ENCODE measurements around the gene RBMS3. TPM values are rescaled to one million over a fixed set of nuclear protein-coding genes. Genes with fewer than 3 reads are reported as not detected.

The RBMS3 gene
- total and polyA plus RNA-seq, 9 donors, result 11.6 to 79.2 (median 63.1) TPM

- H3K27ac ChIP-seq, result no peak overlapping the region
- no peak overlapping the region for H3K4me3 ChIP-seq
- intact Hi-C loops (cut with DNase I), result loop anchor here in 1 of 4 donors (10.0 kb wide), 1 partner anchor 482 kb away; no protein-coding TSS in a partner anchor
Measured at GRCh38 chr3:29757054-29757777, 476.3 kb downstream of the RBMS3 start.

GRCh38 chr3:29758108-29758433 lies 477.2 kb downstream of the RBMS3 start:
- DNase-seq, result no peak
- no peak for TF ChIP-seq CTCF (IDR thresholded peaks at IDR 0.05)
- Histone ChIP-seq H3K27me3 (no peaks in the 10 kb centered on the region), H3K9me3 (no peaks in the 10 kb centered on the region), H3K4me3 (no peak overlapping the region), H3K27ac (no peak overlapping the region), H3K36me3 (no peaks in the 10 kb centered on the region), H3K4me1 (ENCODE audit: insufficient read depth) (peaks cover 2% of the 10 kb centered on the region)
- intact Hi-C loops (cut with DNase I), result loop anchor here in 1 of 4 donors (10.0 kb wide), 1 partner anchor 483 kb away; no protein-coding TSS in a partner anchor

More at GRCh38 chr3:29757054-29757777, 476.3 kb downstream of the RBMS3 start:
- DNase-seq, result no peak
- H3K9me3 ChIP-seq, result no peaks in the 10 kb centered on the region
- no peaks in the 10 kb centered on the region for H3K27me3 ChIP-seq
- H3K4me1 ChIP-seq (ENCODE audit: insufficient read depth), result peaks cover 2% of the 10 kb centered on the region
- no peak for TF ChIP-seq POLR2A (IDR thresholded peaks at IDR 0.05)
- no peak for TF ChIP-seq CTCF (IDR thresholded peaks at IDR 0.05)
- no peak for TF ChIP-seq EP300 (IDR thresholded peaks at IDR 0.05)
- 77 to 85% (median 80%) methylated on average over 1 of the region's 1 CpG for WGBS, 3 donors
- no peaks in the 10 kb centered on the region for H3K36me3 ChIP-seq

- no peaks in the 10 kb centered on the region for H3K27me3 ChIP-seq
- peaks cover 2% of the 10 kb centered on the region for H3K4me1 ChIP-seq (ENCODE audit: insufficient read depth)
- no peak for DNase-seq
- intact Hi-C loops (cut with DNase I), result loop anchor here in 1 of 4 donors (10.0 kb wide), 1 partner anchor 484 kb away; no protein-coding TSS in a partner anchor
- TF ChIP-seq EP300 (IDR thresholded peaks at IDR 0.05) (peak; percentile 79), CTCF (IDR thresholded peaks at IDR 0.05) (no peak), POLR2A (IDR thresholded peaks at IDR 0.05) (no peak)
- H3K36me3 ChIP-seq, result no peaks in the 10 kb centered on the region
- H3K27ac ChIP-seq, result no peak overlapping the region
- H3K4me3 ChIP-seq, result no peak overlapping the region
- no peaks in the 10 kb centered on the region for H3K9me3 ChIP-seq
- WGBS, 3 donors, result 32 to 47% (median 37%) methylated on average over 7 of the region's 7 CpGs
Measured at GRCh38 chr3:29758434-29759322, 477.8 kb downstream of the RBMS3 start.

GRCh38 chr3:29759411-29760225 lies 478.7 kb downstream of the RBMS3 start:
- 86 to 92% (median 90%) methylated on average over 9 of the region's 9 CpGs for WGBS, 3 donors
- H3K27ac ChIP-seq, result no peak overlapping the region
- H3K27me3 ChIP-seq, result no peaks in the 10 kb centered on the region
- intact Hi-C loops (cut with DNase I), result loop anchor here in 3 of 4 donors (10.0 kb wide), 3 partner anchors 475 to 845 kb away; partner anchors contain the start of gene RBMS3 (in 1 of the 3)
- peaks cover 2% of the 10 kb centered on the region for H3K4me1 ChIP-seq (ENCODE audit: insufficient read depth)
- DNase-seq, result no peak
- no peaks in the 10 kb centered on the region for H3K36me3 ChIP-seq
- no peaks in the 10 kb centered on the region for H3K9me3 ChIP-seq
- H3K4me3 ChIP-seq, result no peak overlapping the region
- TF ChIP-seq POLR2A (IDR thresholded peaks at IDR 0.05) (no peak), CTCF (IDR thresholded peaks at IDR 0.05) (no peak), EP300 (IDR thresholded peaks at IDR 0.05) (no peak)
